Liver (tissue), 3 donors: ENCODE measurements around the gene NSF.
"Not testable (repeated sequence)": the region's sequence is repeated elsewhere in the genome, so short reads cannot be mapped to it uniquely, and the experiment has no call there.

Experiments used
- ATF3 ChIP-seq: IDR thresholded peaks from 2 replicates; pipeline ENCODE4 v1.6.1; 2016; ENCODE audit warnings: antibody characterized with exemption
- CTCF ChIP-seq: fragments of 150-350 bp; IDR thresholded peaks from 2 replicates; pipeline ENCODE4 v1.5.1; 2017; ENCODE audit warnings: improper control_type of control experiment, low read depth, low read length; ENCODE audit not compliant: missing input control
- EGR1 ChIP-seq, 2 donors: IDR thresholded peaks; 2 replicates each; pipeline ENCODE4 v1.6.1; 2016 to 2018; ENCODE audit warnings: antibody characterized with exemption in 2 of 2, low read depth in 2 of 2
- HNF4G ChIP-seq: IDR thresholded peaks from 2 replicates; pipeline ENCODE4 v1.6.1; 2016; ENCODE audit warnings: antibody characterized with exemption
- JUND ChIP-seq, 2 donors: IDR thresholded peaks; 2 replicates each; pipeline ENCODE4 v1.6.1; 2016; ENCODE audit warnings: antibody characterized with exemption in 2 of 2
- MAX ChIP-seq: IDR thresholded peaks from 2 replicates; pipeline ENCODE4 v1.6.1; 2016; ENCODE audit warnings: antibody characterized with exemption
- REST ChIP-seq: IDR thresholded peaks from 2 replicates; pipeline ENCODE4 v1.6.1; 2016; ENCODE audit warnings: antibody characterized with exemption, mild to moderate bottlenecking
- YY1 ChIP-seq: IDR thresholded peaks from 2 replicates; pipeline ENCODE4 v1.6.1; 2016; ENCODE audit warnings: antibody characterized with exemption, mild to moderate bottlenecking
- donor health status: healthy.
- donor health status: healthy.

DNA sequence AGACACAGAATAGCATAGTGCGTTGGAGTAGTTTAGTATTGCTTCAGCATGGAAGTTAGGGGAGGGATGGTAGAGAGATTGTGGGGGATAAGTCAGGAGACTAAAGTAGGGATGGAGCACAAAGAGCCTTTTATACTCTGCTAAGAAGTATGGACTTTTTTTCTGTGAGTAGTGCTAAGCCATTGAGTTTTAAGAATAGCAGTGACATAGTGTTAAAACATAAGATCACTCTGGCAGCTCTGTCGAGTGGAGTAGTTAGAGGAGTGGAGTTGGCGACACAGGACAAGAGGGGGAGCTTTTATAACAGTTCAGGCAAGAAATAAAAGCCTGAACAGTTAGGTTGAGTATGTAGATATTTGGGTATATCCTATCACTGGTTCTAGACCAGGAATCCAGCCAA, 106.1 kb downstream of the NSF start:
- TF ChIP-seq REST; MAX; ATF3; CTCF; HNF4G; JUND (IDR thresholded peaks at IDR 0.05); YY1; EGR1 (IDR thresholded peaks at IDR 0.05; ENCODE audit: low read depth in 2 of 2): not testable (repeated sequence)
